ENCODE measurements around the gene HSF2. TPM values are rescaled to one million over a fixed set of nuclear protein-coding genes. Genes with fewer than 3 reads are reported as not detected.

HSF2 gene
- total RNA-seq, 3 donors from 2014 or later, result 19.4 to 35.0 (median 29.8) TPM

- no peak for TF ChIP-seq CTCF (IDR thresholded peaks at IDR 0.05)
- no peak for TF ChIP-seq POLR2A (IDR thresholded peaks at IDR 0.05)
- TF ChIP-seq POLR2AphosphoS5 (IDR thresholded peaks at IDR 0.05), result no peak
- Histone ChIP-seq H3K9me3 (no peaks in the 10 kb centered on the region), H3K4me3 (no peak overlapping the region), H3K27ac (no peak overlapping the region), H3K27me3 (no peaks in the 10 kb centered on the region), H3K4me1 (no peaks in the 10 kb centered on the region), H3K36me3 (no peaks in the 10 kb centered on the region)
- intact Hi-C loops (cut with DNase I; ENCODE audit: low total_unique reads), result no loop called here
- no peak for DNase-seq (ENCODE audit: low spot score in 2 of 2)
Observed at GRCh38 chr6:122365775-122366403, 33.6 kb upstream of the HSF2 start.

GRCh38 chr6:122367171-122367570 lies 32.3 kb upstream of the HSF2 start:
- TF ChIP-seq POLR2AphosphoS5 (IDR thresholded peaks at IDR 0.05), result no peak
- no peak for TF ChIP-seq POLR2A (IDR thresholded peaks at IDR 0.05)
- TF ChIP-seq CTCF (IDR thresholded peaks at IDR 0.05), result no peak
- no peak for DNase-seq (ENCODE audit: low spot score in 2 of 2)
- Histone ChIP-seq H3K4me1 (no peaks in the 10 kb centered on the region), H3K27ac (no peak overlapping the region), H3K9me3 (no peaks in the 10 kb centered on the region), H3K36me3 (no peaks in the 10 kb centered on the region), H3K4me3 (no peak overlapping the region), H3K27me3 (no peaks in the 10 kb centered on the region)
- intact Hi-C loops (cut with DNase I; ENCODE audit: low total_unique reads), result no loop called here

DNA sequence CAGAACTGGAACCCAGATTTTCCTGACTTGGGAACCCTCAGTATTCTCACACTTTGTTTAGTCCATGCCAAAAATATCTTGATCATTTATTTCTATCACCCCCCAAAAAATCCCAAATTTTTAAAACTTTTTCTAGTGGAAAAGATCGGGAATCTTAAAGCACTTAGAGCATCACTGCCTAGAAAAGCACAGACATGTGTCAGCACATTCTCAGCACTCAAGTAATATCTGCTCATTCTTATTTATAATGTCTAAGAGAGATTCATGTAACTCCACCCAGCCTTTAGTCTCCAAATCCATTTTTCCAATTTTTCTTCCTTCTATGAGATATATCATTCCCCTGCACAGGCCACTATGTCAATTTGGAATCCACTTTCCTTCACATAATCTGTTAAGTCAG lies 29.9 kb upstream of the HSF2 start:
- no peaks in the 10 kb centered on the region for H3K27me3 ChIP-seq
- no peak overlapping the region for H3K27ac ChIP-seq
- H3K36me3 ChIP-seq, result no peaks in the 10 kb centered on the region
- H3K4me1 ChIP-seq, result no peaks in the 10 kb centered on the region
- H3K9me3 ChIP-seq, result no peaks in the 10 kb centered on the region
- TF ChIP-seq CTCF (IDR thresholded peaks at IDR 0.05) (no peak), POLR2A (IDR thresholded peaks at IDR 0.05) (no peak), POLR2AphosphoS5 (IDR thresholded peaks at IDR 0.05) (no peak)
- no peak for DNase-seq (ENCODE audit: low spot score in 2 of 2)
- intact Hi-C loops (cut with DNase I; ENCODE audit: low total_unique reads), result no loop called here
- H3K4me3 ChIP-seq, result no peak overlapping the region

DNA sequence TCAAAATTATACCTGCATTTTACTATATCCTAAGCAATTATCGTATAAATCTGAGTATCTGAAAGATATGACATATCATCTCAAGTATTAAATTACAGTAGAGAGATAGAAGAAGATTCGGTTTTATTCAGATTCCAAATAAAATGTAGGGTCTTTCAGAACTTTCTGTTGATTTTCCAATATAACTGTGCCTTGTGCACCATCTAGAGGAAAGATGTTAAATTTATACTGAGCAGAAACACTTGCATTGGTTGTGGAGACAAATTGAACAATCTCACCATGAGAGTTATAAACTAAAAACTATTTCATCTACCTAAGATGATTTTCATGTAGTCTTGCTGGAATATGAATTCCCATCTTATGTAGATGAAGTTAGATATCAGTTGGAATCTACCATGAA lies 26.8 kb upstream of the HSF2 start:
- H3K27me3 ChIP-seq, result no peaks in the 10 kb centered on the region
- intact Hi-C loops (cut with DNase I; ENCODE audit: low total_unique reads), result no loop called here
- TF ChIP-seq CTCF (IDR thresholded peaks at IDR 0.05) (no peak), POLR2A (IDR thresholded peaks at IDR 0.05) (no peak)
- H3K27ac ChIP-seq, result no peak overlapping the region
- H3K36me3 ChIP-seq, result no peaks in the 10 kb centered on the region
- H3K4me3 ChIP-seq, result no peak overlapping the region
- DNase-seq (ENCODE audit: low spot score in 2 of 2), result no peak
- no peaks in the 10 kb centered on the region for H3K9me3 ChIP-seq
- H3K4me1 ChIP-seq, result no peaks in the 10 kb centered on the region

DNA sequence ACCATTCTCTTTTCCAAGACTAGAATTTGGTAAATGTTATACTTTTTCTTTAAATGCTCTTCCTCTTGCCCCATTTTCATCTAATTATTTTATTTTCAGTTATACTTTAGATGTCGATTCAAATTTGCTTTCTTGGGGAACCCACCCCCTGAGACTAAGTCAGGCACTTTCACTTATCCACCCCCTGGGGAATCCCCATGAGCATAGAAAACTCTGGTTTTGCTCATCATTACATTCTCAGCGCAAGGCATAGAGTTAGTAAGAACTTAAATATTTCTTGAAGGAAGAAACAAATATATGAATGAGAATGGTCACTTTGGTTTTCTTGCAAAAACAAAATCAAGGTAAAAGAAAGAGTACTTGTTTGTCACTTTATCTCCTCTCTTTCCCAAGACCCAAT lies 25.1 kb upstream of the HSF2 start:
- Histone ChIP-seq H3K27ac (no peak overlapping the region), H3K4me3 (no peak overlapping the region), H3K27me3 (no peaks in the 10 kb centered on the region), H3K9me3 (no peaks in the 10 kb centered on the region), H3K36me3 (no peaks in the 10 kb centered on the region), H3K4me1 (no peaks in the 10 kb centered on the region)
- TF ChIP-seq POLR2AphosphoS5 (IDR thresholded peaks at IDR 0.05), result no peak
- TF ChIP-seq POLR2A (IDR thresholded peaks at IDR 0.05), result no peak
- no peak for TF ChIP-seq CTCF (IDR thresholded peaks at IDR 0.05)
- intact Hi-C loops (cut with DNase I; ENCODE audit: low total_unique reads), result no loop called here
- DNase-seq (ENCODE audit: low spot score in 2 of 2), result no peak

Measured in breast epithelium (tissue), 4 donors.